IMR-90 (cell line): Measurements from ENCODE around the gene GRAMD4. TPM values are rescaled to one million over a fixed set of nuclear protein-coding genes. Genes with fewer than 3 reads are reported as not detected.

Experiments used
- ATAC-seq: fragments of 200-7000 bp; cut with Tn5 transposase; 2 replicates; pipeline ENCODE4 v1.9.1; 2020; ENCODE audit warnings: low read depth, mild to moderate bottlenecking, moderate library complexity
- BruUV-seq: library from RNA; stranded (reverse); fragments of 400-500 nt; replicated peaks from 2 replicates; lab custom pipeline; 2021; lab: Mats Ljungman, UMichigan
- CTCF ChIA-PET: fragments of 300-600 bp; formaldehyde crosslinking; extraction: SDS; loops from one replicate; lab custom pipeline; 2021; ENCODE audit warnings: antibody characterized with exemption; lab: Yijun Ruan, JAX
- POLR2A ChIA-PET: fragments of 300-600 bp; sonication (Branson Sonifier 250); formaldehyde crosslinking; loops from one replicate; lab custom pipeline; 2022; ENCODE audit warnings: antibody characterized with exemption; ENCODE audit not compliant: unreplicated experiment; lab: Charles Lee
- DNase-seq: peaks from one replicate; pipeline ENCODE4 v3.0.0; 2013
- H2AFZ ChIP-seq: replicated peaks from 2 replicates; pipeline ENCODE3; 2013; ENCODE audit warnings: low read length, mild to moderate bottlenecking; ENCODE audit not compliant: poor library complexity
- H2AK5ac ChIP-seq: 2 replicates; pipeline ENCODE4 v1.6.1; 2013; ENCODE audit warnings: low read depth, low read length, inconsistent platforms
- H2AK9ac ChIP-seq: replicated peaks from 2 replicates; pipeline ENCODE3; 2013; ENCODE audit warnings: mild to moderate bottlenecking, low read depth, low read length, moderate library complexity; ENCODE audit not compliant: poor library complexity
- H2BK120ac ChIP-seq: 2 replicates; pipeline ENCODE4 v1.6.1; 2013; ENCODE audit warnings: low read depth, low read length, inconsistent platforms
- H2BK15ac ChIP-seq: 3 replicates; pipeline ENCODE4 v1.6.1; 2013; ENCODE audit warnings: low read depth, low read length, inconsistent platforms
- H2BK20ac ChIP-seq: 2 replicates; pipeline ENCODE4 v1.6.1; 2013; ENCODE audit warnings: low read depth, mild to moderate bottlenecking, inconsistent platforms, low read length, moderate library complexity
- H2BK5ac ChIP-seq: 2 replicates; pipeline ENCODE4 v1.6.1; 2013; ENCODE audit warnings: mild to moderate bottlenecking, low read depth, low read length, inconsistent platforms; ENCODE audit not compliant: poor library complexity, severe bottlenecking
- H3K14ac ChIP-seq: replicated peaks from 2 replicates; pipeline ENCODE4 v1.6.1; 2013; ENCODE audit warnings: low read depth, low read length, inconsistent platforms
- H3K18ac ChIP-seq: 2 replicates; pipeline ENCODE4 v1.6.1; 2013; ENCODE audit warnings: low read depth, low read length, control low read depth
- H3K23ac ChIP-seq: 2 replicates; pipeline ENCODE4 v1.6.1; 2013; ENCODE audit warnings: low read depth, low read length, inconsistent platforms
- H3K27ac ChIP-seq: 2 replicates; pipeline ENCODE4 v1.5.1; 2013; ENCODE audit warnings: mild to moderate bottlenecking, control low read depth, low read length; ENCODE audit not compliant: insufficient read depth
- H3K27me3 ChIP-seq: 2 replicates; pipeline ENCODE4 v1.6.1; 2013; ENCODE audit warnings: low read length; ENCODE audit not compliant: control insufficient read depth, insufficient read depth
- H3K36me3 ChIP-seq: 2 replicates; pipeline ENCODE4 v1.6.1; 2013; ENCODE audit warnings: low read length, mixed read lengths; ENCODE audit not compliant: control insufficient read depth, insufficient read depth
- H3K4ac ChIP-seq: 2 replicates; pipeline ENCODE4 v1.6.1; 2013; ENCODE audit warnings: low read depth, low read length, inconsistent platforms
- H3K4me1 ChIP-seq: 2 replicates; pipeline ENCODE4 v1.6.1; 2013; ENCODE audit warnings: low read length, mixed read lengths; ENCODE audit not compliant: control insufficient read depth, insufficient read depth
- H3K4me2 ChIP-seq: 2 replicates; pipeline ENCODE4 v1.6.1; 2013; ENCODE audit warnings: low read depth, mild to moderate bottlenecking, control low read depth, low read length, moderate library complexity
- H3K4me3 ChIP-seq: 2 replicates; pipeline ENCODE4 v1.5.1; 2013; ENCODE audit warnings: low read depth, mild to moderate bottlenecking, control low read depth, low read length, moderate library complexity; ENCODE audit not compliant: insufficient read depth
- H3K56ac ChIP-seq: 2 replicates; pipeline ENCODE4 v1.6.1; 2013; ENCODE audit warnings: low read length, inconsistent platforms; ENCODE audit not compliant: insufficient read depth; ENCODE audit errors: extremely low read depth
- H3K79me1 ChIP-seq, 2 experiments: 2 replicates each; pipeline ENCODE4 v1.6.1; 2013; ENCODE audit warnings: low read length in 2 of 2, inconsistent platforms in 1 of 2, low read depth in 1 of 2
- H3K9ac ChIP-seq: 2 replicates; pipeline ENCODE4 v1.6.1; 2013; ENCODE audit warnings: low read depth, low read length, control low read depth
- H3K9me1 ChIP-seq: 2 replicates; pipeline ENCODE4 v1.6.1; 2013; ENCODE audit warnings: low read length, inconsistent platforms; ENCODE audit not compliant: insufficient read depth
- H3K9me3 ChIP-seq: 2 replicates; pipeline ENCODE4 v1.6.1; 2013; ENCODE audit warnings: low read length; ENCODE audit not compliant: control insufficient read depth, insufficient read depth
- H4K20me1 ChIP-seq: 2 replicates; pipeline ENCODE4 v1.6.1; 2013; ENCODE audit warnings: low read length, inconsistent platforms; ENCODE audit not compliant: insufficient read depth
- H4K5ac ChIP-seq: 2 replicates; pipeline ENCODE4 v1.6.1; 2013; ENCODE audit warnings: mild to moderate bottlenecking, low read depth, low read length, control low read depth
- H4K8ac ChIP-seq, 2 experiments: 2 replicates each; pipeline ENCODE4 v1.6.1; 2013; ENCODE audit warnings: low read depth in 2 of 2, low read length in 2 of 2, control low read depth in 1 of 2, inconsistent platforms in 1 of 2
- H4K91ac ChIP-seq: 2 replicates; pipeline ENCODE4 v1.6.1; 2013; ENCODE audit warnings: low read depth, low read length, inconsistent platforms; ENCODE audit not compliant: insufficient read depth
- BHLHE40 ChIP-seq: fragments of 150-350 bp; IDR thresholded peaks from 2 replicates; pipeline ENCODE4 v1.6.1; 2016; ENCODE audit warnings: mild to moderate bottlenecking, low read depth, low read length
- CEBPB ChIP-seq: IDR thresholded peaks from 2 replicates; pipeline ENCODE4 v1.6.1; 2012; ENCODE audit warnings: low read depth, low read length, improper control_type of control experiment
- CHD1 ChIP-seq: IDR thresholded peaks from 2 replicates; pipeline ENCODE4 v1.6.1; 2012; ENCODE audit warnings: low read depth, low read length, improper control_type of control experiment
- CTCF ChIP-seq: conservative IDR thresholded peaks from 2 replicates; pipeline ENCODE4 v1.5.1; 2012; ENCODE audit warnings: mild to moderate bottlenecking, low read depth, low read length, improper control_type of control experiment
- ELK1 ChIP-seq: fragments of 150-350 bp; IDR thresholded peaks from 2 replicates; pipeline ENCODE4 v1.6.1; 2016; ENCODE audit warnings: low read depth, mild to moderate bottlenecking, low read length, moderate library complexity, borderline replicate concordance
- FOS ChIP-seq: fragments of 150-350 bp; IDR thresholded peaks from 2 replicates; pipeline ENCODE4 v1.6.1; 2016; ENCODE audit warnings: low read depth, low read length
- MAFK ChIP-seq: IDR thresholded peaks from 2 replicates; pipeline ENCODE4 v1.6.1; 2012; ENCODE audit warnings: low read depth, low read length, improper control_type of control experiment
- MXI1 ChIP-seq: IDR thresholded peaks from 2 replicates; pipeline ENCODE4 v1.6.1; 2012; ENCODE audit warnings: low read depth, mild to moderate bottlenecking, low read length, moderate library complexity, borderline replicate concordance
- POLR2A ChIP-seq: IDR thresholded peaks from 2 replicates; pipeline ENCODE4 v1.6.1; 2012; ENCODE audit warnings: mild to moderate bottlenecking, low read depth, low read length
- RAD21 ChIP-seq: IDR thresholded peaks from 2 replicates; pipeline ENCODE4 v1.6.1; 2012; ENCODE audit warnings: low read length, improper control_type of control experiment
- RCOR1 ChIP-seq: IDR thresholded peaks from 2 replicates; pipeline ENCODE4 v1.6.1; 2012; ENCODE audit warnings: mild to moderate bottlenecking, low read length, improper control_type of control experiment; ENCODE audit not compliant: insufficient replicate concordance
- SMC3 ChIP-seq: fragments of 150-350 bp; IDR thresholded peaks from 2 replicates; pipeline ENCODE4 v1.6.1; 2016; ENCODE audit warnings: low read depth, mild to moderate bottlenecking, antibody characterized with exemption, low read length, moderate library complexity
- USF2 ChIP-seq: fragments of 150-350 bp; IDR thresholded peaks from 2 replicates; pipeline ENCODE4 v1.6.1; 2017; ENCODE audit warnings: mild to moderate bottlenecking, antibody characterized with exemption, low read length, low read depth
- WGBS, 2 experiments: methylation state at CpG; one replicate each; pipeline versions ENCODE4 v1.1.5 to v1.1.7; 2013; ENCODE audit warnings: missing lambda C conversion rate in 2 of 2; ENCODE audit not compliant: insufficient read length in 1 of 2; ENCODE audit errors: extremely low coverage in 2 of 2; 5-methylcytosine and 5-hydroxymethylcytosine counted together
- dilution Hi-C: fragments of 300-500 bp; cut with HindIII; formaldehyde crosslinking; loops from one replicate; pipeline ENCODE4 v1.14.3; 2018; ENCODE audit warnings: low sequenced_read_pairs; ENCODE audit not compliant: unreplicated experiment
- in situ Hi-C: fragments of 300-500 bp; cut with MboI; formaldehyde crosslinking; loops from 3 replicates; pipeline ENCODE4 v1.14.3; 2019; ENCODE audit warnings: low sequenced_read_pairs, inconsistent platforms, mixed read lengths
- intact Hi-C: fragments of 100-400 bp; cut with micrococcal nuclease; formaldehyde crosslinking; loops from 2 replicates; pipeline ENCODE4 v1.10.0; 2022
- polyA plus RNA-seq, 3 experiments: library from polyadenylated mRNA; depleted of rRNA; stranded (reverse); fragments of >200 nt; gene quantifications; 2 replicates each; pipeline ENCODE4 v1.2.3, GENCODE V29; 2012; ENCODE audit warnings: low replicate concordance in 1 of 3
- total RNA-seq: library from RNA; depleted of rRNA; stranded (reverse); fragments of >200 nt; gene quantifications from 2 replicates; pipeline ENCODE4 v1.2.3, GENCODE V29; 2012

GRAMD4 gene
- total and polyA plus RNA-seq, 2 of the 4 experiments (the other 2 are of a cell fraction): 2.7 to 5.8 TPM

GRCh38 chr22:46678003-46678657 is 57.9 kb downstream of the GRAMD4 start:
- Histone ChIP-seq H2BK5ac (no peak overlapping the region), H2BK120ac (no peak overlapping the region), H2AFZ (no peak overlapping the region), H3K14ac (no peak overlapping the region), H2AK9ac (no peak overlapping the region), H3K56ac (no peak overlapping the region), H4K5ac (no peak overlapping the region), H3K36me3 (peaks cover 44% of the 10 kb centered on the region; the same call in 1 of the 2 replicates), H3K27ac (no peak overlapping the region), H2BK20ac (no peak overlapping the region), H3K4ac (no peak overlapping the region), H3K4me3 (no peak overlapping the region), H3K9me3 (no peaks in the 10 kb centered on the region), H2BK15ac (no peak overlapping the region), H3K27me3 (no peaks in the 10 kb centered on the region), H3K4me2 (no peak overlapping the region), H3K18ac (no peak overlapping the region), H3K9ac (no peak overlapping the region), H4K8ac (no peak overlapping the region), H4K20me1 (peaks cover 15% of the 10 kb centered on the region), H3K4me1 (peaks cover 14% of the 10 kb centered on the region), H3K23ac (no peak overlapping the region), H3K9me1 (peaks cover 9% of the 10 kb centered on the region), H2AK5ac (no peak overlapping the region), H4K91ac (no peak overlapping the region), H3K79me1 (peaks cover 0 to 6% of the 10 kb centered on the region in 2 experiments; a peak in 1 of 4 replicates)
- ATAC-seq: no peak
- POLR2A ChIA-PET: no interaction called here
- no TSS peak for BruUV-seq
- WGBS, 2 experiments: 97% methylated on average over 6 of the region's 31 CpGs; no CpG with 5 or more reads in 1 of the 2 experiments
- DNase-seq: no peak
- dilution Hi-C loops: no loop called here
- CTCF ChIA-PET: interaction anchor here (1.4 kb wide), 1 partner anchor 114 kb away, joined by 3 read pairs; no protein-coding TSS in a partner anchor
- in situ Hi-C loops: no loop called here
- intact Hi-C loops: loop anchor here (5.0 kb wide), 2 partner anchors 101 to 116 kb away; no protein-coding TSS in a partner anchor
- no peak for TF ChIP-seq BHLHE40
- no peak for TF ChIP-seq SMC3
- TF ChIP-seq POLR2A: no peak
- TF ChIP-seq FOS: no peak
- TF ChIP-seq CHD1: no peak
- no peak for TF ChIP-seq CTCF
- TF ChIP-seq CEBPB: no peak
- no peak for TF ChIP-seq USF2
- no peak for TF ChIP-seq ELK1
- TF ChIP-seq RAD21: no peak
- no peak for TF ChIP-seq RCOR1
- TF ChIP-seq MXI1: no peak
- no peak for TF ChIP-seq MAFK
